ENCODE data around the gene PDE6B. TPM values are rescaled to one million over a fixed set of nuclear protein-coding genes. Genes with fewer than 3 reads are reported as not detected.

PDE6B gene
- total and polyA plus RNA-seq, 2 donors (not counting 1 experiment from before 2014, with no cell fraction given): 2.1 TPM; not detected in 1

DNA sequence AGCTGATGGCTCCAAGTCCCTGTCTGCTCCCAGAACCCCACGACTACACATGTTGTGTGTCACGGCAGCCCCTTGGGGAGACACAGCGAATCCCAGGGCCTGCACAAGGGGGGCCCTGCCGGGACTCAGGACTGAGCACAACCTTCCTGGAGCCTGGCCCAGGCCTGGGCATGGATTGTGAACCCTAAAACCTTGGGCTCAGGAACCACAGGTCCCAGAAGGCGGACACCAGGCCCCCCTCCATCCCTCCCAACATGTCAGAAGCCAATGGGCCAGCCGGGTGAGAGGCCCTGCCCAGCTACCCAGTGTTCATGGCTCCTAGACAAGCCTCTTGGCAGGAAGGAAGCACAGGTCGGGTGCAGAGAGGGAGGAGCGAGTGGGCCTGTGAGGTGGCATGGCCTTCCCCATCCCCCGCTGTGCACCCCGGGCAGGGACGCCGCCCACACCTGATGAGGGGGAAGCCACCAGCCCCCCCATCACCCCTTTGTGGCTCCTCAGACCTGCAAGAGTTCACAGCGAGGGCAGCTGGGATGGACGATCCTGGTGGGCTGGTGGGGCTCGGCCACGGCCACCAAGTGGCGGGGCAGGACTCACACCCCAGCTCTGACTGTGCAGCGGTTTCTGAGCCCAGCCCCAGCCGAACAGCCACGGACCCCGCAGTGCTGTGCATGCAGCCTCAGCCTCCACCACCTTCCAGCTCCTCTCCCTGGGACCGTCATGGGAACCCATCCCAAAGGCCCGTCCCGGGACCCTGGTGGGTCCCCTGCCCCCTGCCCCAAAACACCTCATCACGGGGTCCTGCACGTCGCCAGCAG is 3.7 kb downstream of the PDE6B start:
- H3K27me3 ChIP-seq (ENCODE audit: control insufficient read depth, insufficient read depth, low read length): no peaks in the 10 kb centered on the region
- H3K27ac ChIP-seq (ENCODE audit: insufficient read depth, low read length): no peak overlapping the region
- H3K4me2 ChIP-seq (ENCODE audit: extremely low read depth, insufficient read depth, low read length): no peak overlapping the region
- H3K9ac ChIP-seq (ENCODE audit: insufficient read depth, low read length): no peak overlapping the region
- no peaks in the 10 kb centered on the region for H4K20me1 ChIP-seq (ENCODE audit: control insufficient read depth, extremely low read depth, insufficient read depth, low read length)
- no peaks in the 10 kb centered on the region for H3K9me3 ChIP-seq (ENCODE audit: control insufficient read depth, insufficient read depth, low read depth, low read length)
- no peaks in the 10 kb centered on the region for H3K4me1 ChIP-seq (ENCODE audit: control insufficient read depth, extremely low read depth, insufficient read depth, low read length)
- DNase-seq (ENCODE audit: low read depth in 2 of 2): no peak
- H3K4me3 ChIP-seq (replicated peaks in 1 of 4; ENCODE audit: control extremely low read depth in 1 of 4, insufficient read depth in 1 of 4, low read depth in 3 of 4, low read length in 4 of 4): no peak overlapping the region
- TF ChIP-seq, protein P1, sequence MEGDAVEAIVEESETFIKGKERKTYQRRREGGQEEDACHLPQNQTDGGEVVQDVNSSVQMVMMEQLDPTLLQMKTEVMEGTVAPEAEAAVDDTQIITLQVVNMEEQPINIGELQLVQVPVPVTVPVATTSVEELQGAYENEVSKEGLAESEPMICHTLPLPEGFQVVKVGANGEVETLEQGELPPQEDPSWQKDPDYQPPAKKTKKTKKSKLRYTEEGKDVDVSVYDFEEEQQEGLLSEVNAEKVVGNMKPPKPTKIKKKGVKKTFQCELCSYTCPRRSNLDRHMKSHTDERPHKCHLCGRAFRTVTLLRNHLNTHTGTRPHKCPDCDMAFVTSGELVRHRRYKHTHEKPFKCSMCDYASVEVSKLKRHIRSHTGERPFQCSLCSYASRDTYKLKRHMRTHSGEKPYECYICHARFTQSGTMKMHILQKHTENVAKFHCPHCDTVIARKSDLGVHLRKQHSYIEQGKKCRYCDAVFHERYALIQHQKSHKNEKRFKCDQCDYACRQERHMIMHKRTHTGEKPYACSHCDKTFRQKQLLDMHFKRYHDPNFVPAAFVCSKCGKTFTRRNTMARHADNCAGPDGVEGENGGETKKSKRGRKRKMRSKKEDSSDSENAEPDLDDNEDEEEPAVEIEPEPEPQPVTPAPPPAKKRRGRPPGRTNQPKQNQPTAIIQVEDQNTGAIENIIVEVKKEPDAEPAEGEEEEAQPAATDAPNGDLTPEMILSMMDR (conservative IDR thresholded peaks at IDR 0.05 in 1 of 2, IDR thresholded peaks at IDR 0.05 in 1 of 2; ENCODE audit: low read depth in 1 of 2, low read length in 2 of 2): no peak
- no peaks in the 10 kb centered on the region for H3K79me2 ChIP-seq (ENCODE audit: control insufficient read depth, insufficient read depth, low read length)
- no peak overlapping the region for H2AFZ ChIP-seq (ENCODE audit: low read length)
- no peaks in the 10 kb centered on the region for H3K36me3 ChIP-seq (ENCODE audit: control insufficient read depth, insufficient read depth, low read length)

DNA sequence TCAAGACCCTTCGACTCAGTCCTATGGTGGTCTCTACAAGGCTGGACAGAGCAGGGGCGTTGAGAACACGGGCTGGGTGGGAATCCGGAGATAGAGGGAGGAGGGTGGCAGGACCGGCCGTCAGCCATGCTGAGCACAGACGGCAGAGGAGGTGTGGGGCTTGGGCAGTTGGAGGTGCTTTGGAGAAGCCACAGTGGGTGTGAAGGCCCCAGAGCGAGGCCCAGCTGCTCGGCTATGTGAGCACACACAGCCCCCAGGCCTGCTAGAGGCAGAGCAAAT is 4.2 kb downstream of the PDE6B start:
- no peak for TF ChIP-seq EZH2 (IDR thresholded peaks at IDR 0.05; ENCODE audit: low read length, missing control alignments)
- TF ChIP-seq, protein P1 (conservative IDR thresholded peaks at IDR 0.05 in 1 of 2, IDR thresholded peaks at IDR 0.05 in 1 of 2; ENCODE audit: low read depth in 1 of 2, low read length in 2 of 2): no peak
- Histone ChIP-seq H3K4me3 (replicated peaks in 1 of 4; ENCODE audit: control extremely low read depth in 1 of 4, insufficient read depth in 1 of 4, low read depth in 3 of 4, low read length in 4 of 4) (no peak overlapping the region), H3K79me2 (ENCODE audit: control insufficient read depth, insufficient read depth, low read length) (no peaks in the 10 kb centered on the region), H3K9ac (ENCODE audit: insufficient read depth, low read length) (no peak overlapping the region), H2AFZ (ENCODE audit: low read length) (no peak overlapping the region), H3K36me3 (ENCODE audit: control insufficient read depth, insufficient read depth, low read length) (no peaks in the 10 kb centered on the region), H3K4me1 (ENCODE audit: control insufficient read depth, extremely low read depth, insufficient read depth, low read length) (no peaks in the 10 kb centered on the region), H3K9me3 (ENCODE audit: control insufficient read depth, insufficient read depth, low read depth, low read length) (no peaks in the 10 kb centered on the region), H3K4me2 (ENCODE audit: extremely low read depth, insufficient read depth, low read length) (no peak overlapping the region), H4K20me1 (ENCODE audit: control insufficient read depth, extremely low read depth, insufficient read depth, low read length) (no peaks in the 10 kb centered on the region), H3K27ac (ENCODE audit: insufficient read depth, low read length) (no peak overlapping the region), H3K27me3 (ENCODE audit: control insufficient read depth, insufficient read depth, low read length) (no peaks in the 10 kb centered on the region)
- no peak for DNase-seq (ENCODE audit: low read depth in 2 of 2)

DNA sequence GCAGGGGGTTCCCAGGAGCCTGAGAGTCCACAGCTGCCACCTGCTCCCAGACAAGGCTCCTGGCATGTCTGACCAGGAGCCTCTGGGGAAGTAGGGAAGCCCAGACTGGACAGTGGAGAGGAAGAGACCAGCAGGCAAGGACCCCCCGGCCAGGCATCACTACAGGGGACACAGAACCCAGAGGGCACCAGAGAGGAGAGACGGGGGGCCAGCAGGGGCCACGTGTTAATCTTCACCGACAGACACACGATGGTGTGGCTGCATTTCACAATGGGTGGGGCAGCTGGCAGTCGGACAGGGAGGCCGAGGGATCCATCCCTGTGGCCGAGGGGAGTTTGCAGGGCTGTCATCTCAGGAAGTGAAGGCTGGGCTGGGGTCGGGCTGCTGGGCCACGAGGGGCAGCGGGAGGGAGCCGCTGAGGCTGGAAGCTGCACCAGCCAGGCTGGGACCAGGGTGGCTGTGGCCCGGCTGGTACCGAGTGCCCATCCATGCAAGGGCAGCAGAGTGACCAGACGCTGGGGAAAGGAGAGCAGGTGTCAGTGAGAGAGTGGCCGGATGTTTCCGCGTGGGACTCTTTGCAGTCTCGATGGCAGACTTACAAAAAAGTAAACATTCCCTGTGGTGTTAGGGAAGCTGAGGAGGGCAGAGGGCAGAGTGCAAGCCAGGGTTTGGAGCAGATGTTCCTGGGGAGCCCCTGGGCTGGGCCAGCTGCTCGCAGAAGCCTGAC is 4.7 kb downstream of the PDE6B start:
- no peak overlapping the region for H2AFZ ChIP-seq (ENCODE audit: low read length)
- no peaks in the 10 kb centered on the region for H3K9me3 ChIP-seq (ENCODE audit: control insufficient read depth, insufficient read depth, low read depth, low read length)
- no peaks in the 10 kb centered on the region for H3K4me1 ChIP-seq (ENCODE audit: control insufficient read depth, extremely low read depth, insufficient read depth, low read length)
- no peak overlapping the region for H3K4me2 ChIP-seq (ENCODE audit: extremely low read depth, insufficient read depth, low read length)
- H3K27ac ChIP-seq (ENCODE audit: insufficient read depth, low read length): no peak overlapping the region
- no peak for DNase-seq (ENCODE audit: low read depth in 2 of 2)
- H3K27me3 ChIP-seq (ENCODE audit: control insufficient read depth, insufficient read depth, low read length): no peaks in the 10 kb centered on the region
- H3K36me3 ChIP-seq (ENCODE audit: control insufficient read depth, insufficient read depth, low read length): no peaks in the 10 kb centered on the region
- H3K9ac ChIP-seq (ENCODE audit: insufficient read depth, low read length): no peak overlapping the region
- no peaks in the 10 kb centered on the region for H4K20me1 ChIP-seq (ENCODE audit: control insufficient read depth, extremely low read depth, insufficient read depth, low read length)
- TF ChIP-seq EZH2 (IDR thresholded peaks at IDR 0.05; ENCODE audit: low read length, missing control alignments): no peak
- no peaks in the 10 kb centered on the region for H3K79me2 ChIP-seq (ENCODE audit: control insufficient read depth, insufficient read depth, low read length)
- no peak overlapping the region for H3K4me3 ChIP-seq (replicated peaks in 1 of 4; ENCODE audit: control extremely low read depth in 1 of 4, insufficient read depth in 1 of 4, low read depth in 3 of 4, low read length in 4 of 4)

All from fibroblast of lung (primary cell).